ENCODE measurements around the gene PGM5. TPM values are rescaled to one million over a fixed set of nuclear protein-coding genes. Genes with fewer than 3 reads are reported as not detected.
A peak's percentile ranks its signal among the peaks of the same experiment; 100 is the strongest.
"Not testable (repeated sequence)": the region's sequence is repeated elsewhere in the genome, so short reads cannot be mapped to it uniquely, and the experiment has no call there.

Gene PGM5
- total and polyA plus RNA-seq, 3 experiments from 2014 or later = not detected

DNA sequence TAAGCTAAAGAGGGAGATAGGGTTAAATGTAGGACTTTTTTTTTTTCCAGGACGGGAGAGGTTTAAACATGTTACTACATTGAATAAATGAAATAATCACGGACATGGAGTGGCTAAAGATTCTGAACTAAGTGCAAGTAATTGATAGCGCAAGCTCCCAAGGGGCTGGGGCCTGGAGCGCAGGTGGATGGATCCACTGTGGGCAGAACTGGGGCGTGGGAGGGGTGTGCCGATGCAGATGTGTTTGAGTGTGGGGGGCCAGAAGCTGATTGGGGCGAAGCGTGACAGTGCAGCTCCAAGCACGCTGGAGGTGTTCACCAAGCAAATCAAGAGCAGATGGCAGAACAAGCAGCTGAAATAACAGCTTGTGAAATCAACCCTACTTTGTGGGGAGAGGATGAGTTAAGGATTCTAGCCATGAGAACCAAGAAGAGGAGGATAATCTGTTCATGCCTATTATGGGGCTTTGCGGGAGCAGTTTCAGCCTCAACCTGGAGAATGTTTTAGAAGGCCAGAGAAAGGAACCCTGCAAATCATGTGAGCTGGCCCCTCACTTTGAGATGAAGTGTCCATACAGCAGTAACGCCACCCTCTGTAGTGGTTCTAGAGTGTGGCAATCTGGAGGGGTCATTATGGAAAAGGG, 25.8 kb upstream of the PGM5 start:
- DNase-seq; H3K9me3 ChIP-seq (ENCODE audit: low read length); POLR2A ChIA-PET; H3K4me1 ChIP-seq (ENCODE audit: insufficient read depth, low read length); CTCF ChIA-PET; H3K9me3 Mint-ChIP-seq; H3K4me1 Mint-ChIP-seq; H3K4me3 ChIP-seq (ENCODE audit: low read length); H3K36me3 ChIP-seq (ENCODE audit: insufficient read depth, low read length); H3K27me3 ChIP-seq (ENCODE audit: insufficient read depth, low read length, poor library complexity, severe bottlenecking); H3K36me3 Mint-ChIP-seq; H3K4me3 Mint-ChIP-seq; H3K27ac ChIP-seq (ENCODE audit: low read depth, low read length); H3K27ac Mint-ChIP-seq; H3K27me3 Mint-ChIP-seq: not testable (repeated sequence)

DNA sequence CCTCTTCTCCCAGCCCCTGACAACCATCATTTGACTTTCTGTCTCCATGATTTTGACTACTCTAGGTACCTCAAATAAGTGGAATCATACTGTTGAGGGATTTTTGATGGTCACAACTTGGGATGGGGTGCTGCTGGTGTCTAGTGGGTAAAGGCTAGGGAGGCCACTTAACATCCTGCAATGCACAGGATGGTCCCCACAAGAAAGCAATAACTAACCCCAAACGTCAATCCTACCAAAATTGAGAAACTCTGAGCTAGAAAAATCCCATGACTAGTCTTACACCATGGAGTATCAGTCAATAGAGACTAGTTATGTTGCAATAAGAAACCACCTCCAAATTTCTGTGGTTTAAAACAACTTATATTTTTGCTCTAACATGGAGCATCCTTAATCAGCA, 24.3 kb upstream of the PGM5 start:
- POLR2A ChIA-PET; H3K4me1 Mint-ChIP-seq; H3K9me3 ChIP-seq (ENCODE audit: low read length); CTCF ChIA-PET; H3K27ac ChIP-seq (ENCODE audit: low read depth, low read length); H3K4me3 ChIP-seq (ENCODE audit: low read length); H3K9me3 Mint-ChIP-seq; H3K4me1 ChIP-seq (ENCODE audit: insufficient read depth, low read length); H3K27me3 Mint-ChIP-seq; H3K36me3 Mint-ChIP-seq; H3K4me3 Mint-ChIP-seq; H3K27ac Mint-ChIP-seq; H3K27me3 ChIP-seq (ENCODE audit: insufficient read depth, low read length, poor library complexity, severe bottlenecking); H3K36me3 ChIP-seq (ENCODE audit: insufficient read depth, low read length); DNase-seq: not testable (repeated sequence)

DNA sequence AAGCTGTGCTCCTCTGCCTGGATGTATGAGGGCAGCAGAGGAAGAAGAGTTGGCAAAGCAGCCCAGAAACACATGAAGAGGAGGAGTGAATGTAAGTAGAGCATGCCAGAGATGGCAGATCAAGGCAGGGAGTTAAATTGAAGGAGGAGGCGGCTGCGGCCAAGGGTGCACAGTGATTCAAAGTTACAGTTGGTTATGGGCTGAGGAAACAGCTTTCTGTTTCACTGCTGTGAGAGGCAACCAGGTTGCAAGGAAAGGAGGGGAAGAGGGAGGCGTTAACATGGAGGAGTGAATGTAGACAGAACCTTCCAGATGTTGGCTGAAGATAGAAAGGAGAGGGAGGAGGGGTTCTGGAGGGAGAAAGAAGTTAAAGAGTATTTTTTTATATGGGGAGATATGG, 20.5 kb upstream of the PGM5 start:
- DNase-seq = not testable (repeated sequence)

DNA sequence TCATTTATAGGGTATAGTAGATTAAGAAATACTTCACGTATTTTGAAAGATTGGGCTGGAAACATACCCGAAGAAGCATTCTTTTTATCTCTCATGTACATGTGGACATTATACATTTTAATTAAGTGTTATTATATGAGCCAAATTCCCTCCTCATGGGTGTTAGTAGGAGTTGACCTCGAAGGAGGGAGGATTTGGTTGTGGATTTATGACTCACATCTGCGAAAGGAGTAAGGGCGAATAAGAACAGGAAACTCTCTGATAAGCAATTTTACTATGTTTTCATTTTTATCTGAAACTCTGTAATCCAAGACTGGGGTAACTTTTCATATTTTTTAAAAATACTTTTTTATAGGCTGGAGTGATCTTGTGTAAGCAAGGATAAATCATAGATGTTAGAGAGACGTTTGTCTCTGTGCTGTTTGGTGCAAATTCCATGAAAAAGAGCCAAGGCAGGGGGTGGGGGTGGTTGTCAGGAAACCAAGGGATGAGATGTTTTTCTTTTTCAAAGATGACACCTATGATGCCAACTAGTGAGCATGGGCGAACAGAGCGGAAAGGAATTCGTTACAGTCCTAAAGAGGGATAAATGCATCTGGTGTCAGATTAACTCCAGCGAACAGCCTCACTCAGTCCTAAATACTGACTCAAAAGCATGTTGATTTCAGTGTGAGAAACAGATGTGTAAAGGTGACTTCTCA, 19.6 kb upstream of the PGM5 start:
- H3K9me3 ChIP-seq (ENCODE audit: low read length); H3K27ac Mint-ChIP-seq; H3K27me3 Mint-ChIP-seq; H3K36me3 ChIP-seq (ENCODE audit: insufficient read depth, low read length); POLR2A ChIA-PET; H3K27me3 ChIP-seq (ENCODE audit: insufficient read depth, low read length, poor library complexity, severe bottlenecking); H3K4me3 Mint-ChIP-seq; H3K4me1 ChIP-seq (ENCODE audit: insufficient read depth, low read length); H3K4me1 Mint-ChIP-seq; CTCF ChIA-PET; H3K4me3 ChIP-seq (ENCODE audit: low read length); H3K27ac ChIP-seq (ENCODE audit: low read depth, low read length); H3K9me3 Mint-ChIP-seq; H3K36me3 Mint-ChIP-seq; DNase-seq: not testable (repeated sequence)

More for the DNA sequence above, 20.5 kb upstream of the PGM5 start:
- H3K4me3 Mint-ChIP-seq; H3K36me3 ChIP-seq (ENCODE audit: insufficient read depth, low read length); H3K4me1 ChIP-seq (ENCODE audit: insufficient read depth, low read length); H3K36me3 Mint-ChIP-seq; POLR2A ChIA-PET; H3K9me3 ChIP-seq (ENCODE audit: low read length); H3K9me3 Mint-ChIP-seq; H3K4me3 ChIP-seq (ENCODE audit: low read length); H3K27ac Mint-ChIP-seq; H3K27me3 ChIP-seq (ENCODE audit: insufficient read depth, low read length, poor library complexity, severe bottlenecking); H3K27ac ChIP-seq (ENCODE audit: low read depth, low read length); H3K4me1 Mint-ChIP-seq; H3K27me3 Mint-ChIP-seq; CTCF ChIA-PET: not testable (repeated sequence)

DNA sequence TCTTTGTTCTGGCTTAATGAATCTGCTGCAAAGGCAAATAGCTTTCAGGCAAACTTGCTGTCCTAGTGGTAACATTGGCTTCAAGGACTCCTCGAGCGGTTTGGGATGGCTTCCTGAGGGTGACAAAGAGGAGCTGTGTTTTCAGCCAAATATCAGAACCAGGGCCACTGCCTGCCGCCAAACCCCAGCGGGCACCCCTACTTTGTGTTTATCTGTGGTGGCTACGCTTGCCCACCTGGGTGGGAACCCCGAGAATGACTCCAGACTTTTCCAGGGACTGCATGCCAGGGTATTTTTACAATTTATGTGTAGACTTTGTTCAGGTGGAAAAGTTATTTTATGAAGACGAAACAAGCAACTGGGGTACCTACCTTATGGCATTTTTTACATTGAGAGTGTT, 18.4 kb upstream of the PGM5 start:
- H3K27ac ChIP-seq (ENCODE audit: low read depth, low read length); H3K36me3 Mint-ChIP-seq; H3K4me1 ChIP-seq (ENCODE audit: insufficient read depth, low read length); H3K36me3 ChIP-seq (ENCODE audit: insufficient read depth, low read length); H3K9me3 Mint-ChIP-seq; H3K27me3 Mint-ChIP-seq; H3K27me3 ChIP-seq (ENCODE audit: insufficient read depth, low read length, poor library complexity, severe bottlenecking); H3K4me1 Mint-ChIP-seq; POLR2A ChIA-PET; H3K27ac Mint-ChIP-seq; H3K9me3 ChIP-seq (ENCODE audit: low read length); H3K4me3 Mint-ChIP-seq; H3K4me3 ChIP-seq (ENCODE audit: low read length); DNase-seq; CTCF ChIA-PET: not testable (repeated sequence)

DNA sequence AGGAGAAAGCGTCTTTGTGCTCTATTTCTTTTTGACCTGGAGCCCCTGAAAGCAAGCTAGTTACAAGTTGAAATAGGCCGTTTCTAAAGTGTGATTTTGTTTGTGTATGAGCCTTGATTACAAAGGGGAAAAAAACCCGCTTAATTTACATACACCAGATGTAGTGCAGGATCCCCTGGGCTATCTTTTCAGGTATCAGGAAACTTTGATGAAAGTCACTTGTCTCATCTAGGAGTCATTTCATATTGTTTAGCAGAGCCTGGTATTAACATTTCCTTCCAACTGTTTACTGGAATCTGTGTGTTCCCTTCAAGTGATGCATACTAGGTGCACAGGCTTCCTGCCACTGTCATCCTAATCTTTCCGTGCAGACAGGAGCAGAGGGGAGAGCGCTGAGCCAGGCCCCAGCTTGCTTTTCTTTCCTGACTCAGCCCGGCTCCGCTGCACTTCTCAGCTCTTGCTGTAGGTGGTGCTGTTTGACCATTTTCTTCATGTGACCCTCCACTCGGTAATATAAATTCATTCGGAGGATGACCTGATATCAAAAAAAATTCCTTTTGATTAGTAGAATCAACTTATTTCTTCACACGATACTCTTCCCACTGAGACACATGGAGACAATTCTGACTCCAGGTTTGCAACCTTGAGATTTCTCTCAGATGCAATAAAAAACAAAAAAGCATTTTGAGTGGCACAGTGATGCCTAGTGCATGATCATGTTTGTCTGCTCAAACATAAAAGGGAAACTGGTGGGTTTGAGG, 14.0 kb upstream of the PGM5 start:
- H3K9me3 Mint-ChIP-seq; H3K4me3 ChIP-seq (ENCODE audit: low read length); H3K27ac ChIP-seq (ENCODE audit: low read depth, low read length); H3K36me3 Mint-ChIP-seq; DNase-seq; POLR2A ChIA-PET; H3K4me3 Mint-ChIP-seq; H3K4me1 ChIP-seq (ENCODE audit: insufficient read depth, low read length); H3K27me3 Mint-ChIP-seq; CTCF ChIA-PET; H3K36me3 ChIP-seq (ENCODE audit: insufficient read depth, low read length); H3K27me3 ChIP-seq (ENCODE audit: insufficient read depth, low read length, poor library complexity, severe bottlenecking); H3K4me1 Mint-ChIP-seq; H3K9me3 ChIP-seq (ENCODE audit: low read length): not testable (repeated sequence)
- H3K27ac Mint-ChIP-seq = peak overlapping the region in 1 of 8 donors; percentile 76

DNA sequence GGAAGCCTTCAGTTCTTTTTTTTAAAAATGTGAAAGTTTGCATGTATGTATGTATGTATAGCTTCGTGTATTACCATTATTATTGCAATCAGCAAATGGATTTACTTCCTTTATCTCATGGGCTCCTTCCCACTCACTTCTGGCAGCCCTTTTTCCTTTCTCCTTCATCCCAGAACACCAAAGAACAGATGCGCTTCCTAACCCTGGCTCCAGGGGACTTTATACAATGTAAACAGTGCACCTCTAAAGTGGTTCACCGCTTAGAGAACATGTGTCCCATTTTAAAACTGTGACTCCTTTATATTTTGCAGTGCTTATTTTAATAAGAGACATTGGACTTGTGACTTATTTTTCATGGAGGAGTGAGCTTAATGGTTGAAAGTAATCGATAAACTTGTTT, 13.2 kb upstream of the PGM5 start:
- H3K9me3 Mint-ChIP-seq; H3K27me3 Mint-ChIP-seq; H3K36me3 Mint-ChIP-seq; H3K27me3 ChIP-seq (ENCODE audit: insufficient read depth, low read length, poor library complexity, severe bottlenecking); H3K4me3 Mint-ChIP-seq; H3K4me3 ChIP-seq (ENCODE audit: low read length); H3K4me1 Mint-ChIP-seq; H3K27ac ChIP-seq (ENCODE audit: low read depth, low read length); H3K4me1 ChIP-seq (ENCODE audit: insufficient read depth, low read length); H3K27ac Mint-ChIP-seq; POLR2A ChIA-PET; H3K9me3 ChIP-seq (ENCODE audit: low read length); DNase-seq; H3K36me3 ChIP-seq (ENCODE audit: insufficient read depth, low read length): not testable (repeated sequence)
- CTCF ChIA-PET = interaction anchor here (0.7 kb wide), 1 partner anchor 1572 kb away, joined by 4 read pairs; no protein-coding TSS in a partner anchor

DNA sequence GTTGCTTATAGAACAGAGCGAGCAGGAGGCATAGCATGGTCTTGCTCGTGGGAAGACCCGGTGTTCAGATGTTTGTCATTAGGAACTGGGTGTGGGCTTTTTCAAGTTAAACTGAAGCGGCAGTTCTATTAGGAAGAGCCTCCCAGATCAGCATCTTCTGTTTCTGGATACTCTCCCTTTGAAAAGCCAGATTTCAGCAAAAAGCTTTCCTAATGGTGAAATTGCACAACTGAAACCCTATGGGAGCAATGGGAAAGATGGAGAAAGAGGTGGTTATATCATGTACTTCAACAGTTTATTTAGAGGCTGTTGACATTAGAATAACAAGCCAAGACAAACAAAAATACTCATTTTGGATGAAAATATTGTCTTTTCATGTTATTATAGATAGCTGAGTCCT, 12.4 kb upstream of the PGM5 start:
- H3K9me3 Mint-ChIP-seq; CTCF ChIA-PET; POLR2A ChIA-PET; H3K4me1 Mint-ChIP-seq; H3K4me1 ChIP-seq (ENCODE audit: insufficient read depth, low read length); H3K4me3 Mint-ChIP-seq; H3K27ac Mint-ChIP-seq; H3K27me3 Mint-ChIP-seq; H3K36me3 Mint-ChIP-seq; H3K36me3 ChIP-seq (ENCODE audit: insufficient read depth, low read length); H3K9me3 ChIP-seq (ENCODE audit: low read length); H3K27ac ChIP-seq (ENCODE audit: low read depth, low read length); H3K4me3 ChIP-seq (ENCODE audit: low read length); DNase-seq; H3K27me3 ChIP-seq (ENCODE audit: insufficient read depth, low read length, poor library complexity, severe bottlenecking): not testable (repeated sequence)
